Measurements from ENCODE around the gene FARS2.

FARS2 gene

GRCh38 chr6:5724911-5725310, 463.6 kb downstream of the FARS2 start:
- no peak overlapping the region for H3K4me3 ChIP-seq (ENCODE audit: low read length)
- H3K4me1 ChIP-seq (ENCODE audit: control insufficient read depth, insufficient read depth, low read length): no peaks in the 10 kb centered on the region
- no peaks in the 10 kb centered on the region for H3K27me3 ChIP-seq (ENCODE audit: control insufficient read depth, insufficient read depth, low read length)
- H3K36me3 ChIP-seq (ENCODE audit: control insufficient read depth, insufficient read depth, low read length): no peaks in the 10 kb centered on the region
- no peaks in the 10 kb centered on the region for H3K9me3 ChIP-seq (ENCODE audit: control insufficient read depth, low read length)
- no peak overlapping the region for H3K9ac ChIP-seq (ENCODE audit: low read length)

- H3K4me3 ChIP-seq (ENCODE audit: low read length): no peak overlapping the region
- no peak overlapping the region for H3K9ac ChIP-seq (ENCODE audit: low read length)
- no peaks in the 10 kb centered on the region for H3K36me3 ChIP-seq (ENCODE audit: control insufficient read depth, insufficient read depth, low read length)
- no peaks in the 10 kb centered on the region for H3K9me3 ChIP-seq (ENCODE audit: control insufficient read depth, low read length)
- H3K27me3 ChIP-seq (ENCODE audit: control insufficient read depth, insufficient read depth, low read length): no peaks in the 10 kb centered on the region
- no peaks in the 10 kb centered on the region for H3K4me1 ChIP-seq (ENCODE audit: control insufficient read depth, insufficient read depth, low read length)
Measured at GRCh38 chr6:5726976-5727718, 465.8 kb downstream of the FARS2 start.

GRCh38 chr6:5728351-5729079, 467.2 kb downstream of the FARS2 start:
- Histone ChIP-seq H3K27me3 (ENCODE audit: control insufficient read depth, insufficient read depth, low read length) (no peaks in the 10 kb centered on the region), H3K9me3 (ENCODE audit: control insufficient read depth, low read length) (no peaks in the 10 kb centered on the region), H3K4me1 (ENCODE audit: control insufficient read depth, insufficient read depth, low read length) (no peaks in the 10 kb centered on the region), H3K36me3 (ENCODE audit: control insufficient read depth, insufficient read depth, low read length) (no peaks in the 10 kb centered on the region), H3K9ac (ENCODE audit: low read length) (no peak overlapping the region), H3K4me3 (ENCODE audit: low read length) (no peak overlapping the region)

DNA sequence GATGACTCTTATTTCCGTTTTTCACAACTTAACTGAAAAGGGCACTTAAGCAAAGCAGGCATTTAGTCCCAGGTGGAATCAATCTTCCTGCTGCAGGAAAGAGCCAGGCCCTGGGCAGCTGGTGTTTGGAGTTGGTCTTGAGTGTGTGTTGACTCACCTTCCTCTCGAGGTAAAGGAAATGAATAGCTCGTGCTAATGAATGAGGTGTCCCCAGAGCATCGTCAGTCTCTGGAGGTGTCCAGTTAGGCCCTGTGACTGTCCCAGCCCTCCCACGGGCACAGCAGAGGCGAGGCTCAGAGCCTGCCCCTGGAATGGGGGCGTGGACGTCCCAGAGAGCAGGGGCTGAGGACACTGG, 467.7 kb downstream of the FARS2 start:
- no peak overlapping the region for H3K4me3 ChIP-seq (ENCODE audit: low read length)
- H3K27me3 ChIP-seq (ENCODE audit: control insufficient read depth, insufficient read depth, low read length): no peaks in the 10 kb centered on the region
- no peaks in the 10 kb centered on the region for H3K4me1 ChIP-seq (ENCODE audit: control insufficient read depth, insufficient read depth, low read length)
- no peak overlapping the region for H3K9ac ChIP-seq (ENCODE audit: low read length)
- H3K9me3 ChIP-seq (ENCODE audit: control insufficient read depth, low read length): no peaks in the 10 kb centered on the region
- no peaks in the 10 kb centered on the region for H3K36me3 ChIP-seq (ENCODE audit: control insufficient read depth, insufficient read depth, low read length)

DNA sequence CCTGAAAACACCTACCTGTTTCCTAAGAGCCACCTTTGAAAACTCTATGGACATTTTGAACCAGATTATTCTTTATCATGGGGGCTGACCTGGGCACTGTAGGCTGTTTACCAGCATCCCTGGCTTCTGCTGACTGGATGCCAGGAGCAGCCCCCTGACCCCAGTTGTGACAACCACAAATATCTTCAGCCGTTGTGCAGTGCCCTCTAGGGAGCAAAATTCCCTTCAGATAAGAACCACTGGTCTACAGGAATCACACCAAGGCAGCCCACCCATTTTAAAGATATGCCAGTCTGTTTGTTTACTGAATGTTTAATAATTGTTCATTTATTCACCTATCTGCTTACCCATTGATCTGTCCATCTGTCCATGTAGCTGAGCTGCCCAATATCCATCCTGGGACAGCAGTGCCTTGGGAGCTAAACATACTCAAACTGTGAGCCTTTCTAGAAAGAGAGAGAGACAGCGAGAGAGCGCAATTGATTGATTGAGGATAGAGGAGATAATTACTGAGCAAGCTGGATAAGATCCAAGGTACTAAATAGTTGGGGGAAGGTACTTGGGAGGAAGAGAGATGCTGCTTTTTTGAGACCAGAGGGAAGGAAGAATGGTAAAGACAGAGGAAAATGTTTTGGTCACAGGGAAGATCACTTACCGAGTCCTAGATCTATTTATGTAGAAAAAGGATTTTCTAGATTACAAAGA, 468.7 kb downstream of the FARS2 start:
- Histone ChIP-seq H3K36me3 (ENCODE audit: control insufficient read depth, insufficient read depth, low read length) (no peaks in the 10 kb centered on the region), H3K9me3 (ENCODE audit: control insufficient read depth, low read length) (no peaks in the 10 kb centered on the region), H3K4me1 (ENCODE audit: control insufficient read depth, insufficient read depth, low read length) (no peaks in the 10 kb centered on the region), H3K4me3 (ENCODE audit: low read length) (no peak overlapping the region), H3K27me3 (ENCODE audit: control insufficient read depth, insufficient read depth, low read length) (no peaks in the 10 kb centered on the region), H3K9ac (ENCODE audit: low read length) (no peak overlapping the region)

DNA sequence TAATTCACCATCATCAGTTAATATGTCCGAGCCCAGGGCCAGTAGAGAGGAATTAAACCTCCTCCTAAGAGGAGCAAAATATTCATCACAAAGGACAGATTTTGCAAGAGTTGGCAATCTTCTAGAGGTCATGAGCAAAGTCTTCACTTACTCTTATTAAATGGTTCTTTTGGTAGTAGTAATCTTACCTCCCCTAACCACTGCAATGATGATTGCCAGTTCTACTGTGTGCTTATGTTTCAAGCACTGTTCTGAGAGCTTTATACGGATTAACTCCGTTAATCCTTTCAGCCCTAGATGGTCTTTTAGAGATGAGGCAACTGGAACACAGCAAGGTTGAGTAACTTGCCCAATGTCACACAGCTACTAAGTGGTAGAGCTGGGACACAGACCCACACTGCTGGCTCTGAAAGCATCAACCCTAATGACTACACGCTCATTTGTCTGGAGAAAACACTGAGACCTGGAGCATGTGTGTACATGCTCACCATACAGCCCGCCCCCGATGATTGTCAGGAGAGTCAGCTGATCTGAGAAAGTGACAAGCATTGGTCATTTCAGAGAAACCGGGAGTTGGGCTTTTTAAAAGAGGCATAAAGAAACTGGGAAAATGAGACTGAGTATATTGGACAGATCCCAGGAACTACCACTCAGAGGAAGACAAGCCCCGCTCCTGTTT, 469.4 kb downstream of the FARS2 start:
- no peak overlapping the region for H3K4me3 ChIP-seq (ENCODE audit: low read length)
- no peaks in the 10 kb centered on the region for H3K4me1 ChIP-seq (ENCODE audit: control insufficient read depth, insufficient read depth, low read length)
- no peaks in the 10 kb centered on the region for H3K9me3 ChIP-seq (ENCODE audit: control insufficient read depth, low read length)
- no peak overlapping the region for H3K9ac ChIP-seq (ENCODE audit: low read length)
- H3K27me3 ChIP-seq (ENCODE audit: control insufficient read depth, insufficient read depth, low read length): no peaks in the 10 kb centered on the region
- H3K36me3 ChIP-seq (ENCODE audit: control insufficient read depth, insufficient read depth, low read length): no peaks in the 10 kb centered on the region

DNA sequence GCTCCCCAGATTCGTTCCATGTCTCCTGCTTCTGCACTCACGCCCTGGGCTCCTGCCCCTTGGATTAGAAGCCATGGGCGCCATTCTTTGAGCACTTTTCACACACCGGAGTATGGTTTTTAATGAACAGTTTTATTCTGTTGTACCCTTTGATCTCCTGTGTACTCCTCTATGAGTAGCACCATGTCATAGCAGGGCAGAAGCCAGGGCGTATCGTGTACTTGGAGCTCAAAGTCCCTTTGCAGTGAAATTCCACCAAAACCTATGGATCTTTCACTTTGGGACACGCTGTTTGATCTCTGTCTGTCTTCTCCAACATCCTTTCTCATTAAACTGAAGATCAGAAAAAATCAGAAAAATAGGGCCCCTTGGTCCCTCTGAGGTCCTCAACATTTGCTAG, 470.1 kb downstream of the FARS2 start:
- Histone ChIP-seq H3K9me3 (ENCODE audit: control insufficient read depth, low read length) (no peaks in the 10 kb centered on the region), H3K36me3 (ENCODE audit: control insufficient read depth, insufficient read depth, low read length) (no peaks in the 10 kb centered on the region), H3K4me1 (ENCODE audit: control insufficient read depth, insufficient read depth, low read length) (no peaks in the 10 kb centered on the region), H3K9ac (ENCODE audit: low read length) (no peak overlapping the region), H3K27me3 (ENCODE audit: control insufficient read depth, insufficient read depth, low read length) (no peaks in the 10 kb centered on the region), H3K4me3 (ENCODE audit: low read length) (no peak overlapping the region)

GRCh38 chr6:5732496-5732895, 471.2 kb downstream of the FARS2 start:
- Histone ChIP-seq H3K9me3 (ENCODE audit: control insufficient read depth, low read length) (no peaks in the 10 kb centered on the region), H3K4me3 (ENCODE audit: low read length) (no peak overlapping the region), H3K36me3 (ENCODE audit: control insufficient read depth, insufficient read depth, low read length) (no peaks in the 10 kb centered on the region), H3K27me3 (ENCODE audit: control insufficient read depth, insufficient read depth, low read length) (no peaks in the 10 kb centered on the region), H3K4me1 (ENCODE audit: control insufficient read depth, insufficient read depth, low read length) (no peaks in the 10 kb centered on the region), H3K9ac (ENCODE audit: low read length) (no peak overlapping the region)

DNA sequence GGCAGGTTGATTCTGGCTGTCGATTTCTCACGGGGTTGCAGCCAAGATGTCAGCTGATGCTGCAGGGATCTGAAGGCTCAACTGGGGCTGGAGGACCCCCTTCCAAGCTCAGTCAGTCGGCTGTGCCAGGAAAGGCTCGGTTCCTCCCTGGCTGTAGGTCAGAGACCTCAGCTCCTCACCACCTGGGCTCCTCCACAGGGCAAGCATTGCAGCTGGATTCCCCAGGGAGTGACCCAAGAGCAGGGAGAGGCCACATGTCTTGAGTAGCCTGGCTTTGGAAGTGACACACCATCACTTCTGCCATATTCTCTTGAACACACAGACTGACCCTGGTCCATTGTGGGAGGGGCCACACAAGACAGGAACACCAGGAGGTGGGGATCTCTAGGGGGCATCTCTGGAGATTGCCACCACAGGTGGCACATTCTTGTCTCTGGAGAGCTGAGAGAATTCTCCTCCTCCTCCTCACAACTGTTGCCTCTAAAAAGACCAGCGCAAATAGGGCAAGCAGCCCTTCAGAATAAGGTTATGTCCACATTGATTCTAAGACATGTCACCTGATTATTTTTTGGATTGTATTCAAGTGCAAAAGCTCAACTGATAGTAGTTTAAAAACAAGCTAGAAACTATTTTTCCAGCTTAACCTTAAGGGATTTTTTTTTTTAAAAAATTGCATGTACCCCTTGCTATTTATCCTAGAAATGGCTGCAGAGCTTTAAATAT, 474.9 kb downstream of the FARS2 start:
- Histone ChIP-seq H3K4me3 (ENCODE audit: low read length) (no peak overlapping the region), H3K9me3 (ENCODE audit: control insufficient read depth, low read length) (no peaks in the 10 kb centered on the region), H3K27me3 (ENCODE audit: control insufficient read depth, insufficient read depth, low read length) (no peaks in the 10 kb centered on the region), H3K9ac (ENCODE audit: low read length) (no peak overlapping the region), H3K4me1 (ENCODE audit: control insufficient read depth, insufficient read depth, low read length) (no peaks in the 10 kb centered on the region), H3K36me3 (ENCODE audit: control insufficient read depth, insufficient read depth, low read length) (no peaks in the 10 kb centered on the region)

DNA sequence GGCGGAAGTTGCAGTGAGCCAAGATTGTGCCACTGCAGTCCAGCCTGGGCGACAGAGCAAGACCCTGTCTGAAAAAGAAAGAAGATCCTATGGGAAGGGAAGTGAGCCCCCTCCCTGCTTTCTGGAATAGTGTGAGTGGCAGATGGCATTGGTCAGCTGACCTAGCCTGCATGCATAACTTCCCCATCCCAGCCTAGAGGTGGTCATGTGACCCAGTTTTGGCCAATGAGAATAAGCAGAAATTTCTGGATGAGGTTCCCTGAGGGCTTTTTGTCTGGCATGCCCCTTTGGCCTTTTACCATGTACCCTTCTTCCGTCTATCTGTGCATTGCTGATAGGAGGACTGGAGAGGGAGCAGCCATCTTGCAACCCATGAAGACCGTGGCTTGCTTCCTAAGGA, 476.1 kb downstream of the FARS2 start:
- Histone ChIP-seq H3K9ac (ENCODE audit: low read length) (no peak overlapping the region), H3K9me3 (ENCODE audit: control insufficient read depth, low read length) (no peaks in the 10 kb centered on the region), H3K27me3 (ENCODE audit: control insufficient read depth, insufficient read depth, low read length) (no peaks in the 10 kb centered on the region), H3K36me3 (ENCODE audit: control insufficient read depth, insufficient read depth, low read length) (no peaks in the 10 kb centered on the region), H3K4me3 (ENCODE audit: low read length) (no peak overlapping the region), H3K4me1 (ENCODE audit: control insufficient read depth, insufficient read depth, low read length) (no peaks in the 10 kb centered on the region)

- Histone ChIP-seq H3K4me3 (ENCODE audit: low read length) (no peak overlapping the region), H3K9ac (ENCODE audit: low read length) (no peak overlapping the region)
Measured at GRCh38 chr6:5738211-5738610, 476.9 kb downstream of the FARS2 start.

More at GRCh38 chr6:5738211-5738610, 476.9 kb downstream of the FARS2 start:
- Histone ChIP-seq H3K9me3 (ENCODE audit: control insufficient read depth, low read length) (no peaks in the 10 kb centered on the region), H3K4me1 (ENCODE audit: control insufficient read depth, insufficient read depth, low read length) (no peaks in the 10 kb centered on the region), H3K27me3 (ENCODE audit: control insufficient read depth, insufficient read depth, low read length) (no peaks in the 10 kb centered on the region), H3K36me3 (ENCODE audit: control insufficient read depth, insufficient read depth, low read length) (no peaks in the 10 kb centered on the region)
